ENCODE data around the gene NOP53. TPM values are rescaled to one million over a fixed set of nuclear protein-coding genes. Genes with fewer than 3 reads are reported as not detected.
A peak's percentile ranks its signal among the peaks of the same experiment; 100 is the strongest.

Gene NOP53
- 100 to 1,000 TPM; 141 to 262 (median 150) TPM for total RNA-seq

- Histone ChIP-seq H3K4me3 (peak within 1 kb of the TSS; percentile 77 to 99 (median 92)), H3K4me1 (peaks cover 22 to 33% of the 10 kb centered on the region in 2 donors), H3K27me3 (no peaks in the 10 kb centered on the region), H3K36me3 (peaks cover 0 to 35% of the 10 kb centered on the region in 2 donors), H3K27ac (peak within 1 kb of the TSS; percentile 92 to 99 (median 98)), H3K9me3 (no peaks in the 10 kb centered on the region)
- TF ChIP-seq POLR2A (IDR thresholded peaks at IDR 0.05) (peak; percentile 77 to 79), CTCF (IDR thresholded peaks at IDR 0.05 in 4 of 5, conservative IDR thresholded peaks at IDR 0.05 in 1 of 5) (peak in 1 of 5 experiments; percentile 21)
- in situ Hi-C loops (cut with MboI; ENCODE audit: low sequenced_read_pairs in 4 of 4), result loop anchor here in 1 of 4 donors (25.0 kb wide), 1 partner anchor 458 kb away; no protein-coding TSS in a partner anchor
- intact Hi-C loops (cut with DNase I; ENCODE audit: low total_unique reads), result loop anchor here (2.0 kb wide), 1 partner anchor 34 kb away; the partner anchor contains the start of gene SELENOW
- ATAC-seq, result peak; percentile 94
- DNase-seq, result peak; percentile 95 to 97
These were observed at the start of gene NOP53 for GRCh38 chr19:47745010-47745901. TSS of gene NOP53 (plus strand) at chr19:47745546. CDS start at chr19:47745560, 14 bp downstream.

GRCh38 chr19:47696635-47697034 lies 48.7 kb upstream of the NOP53 start:
- intact Hi-C loops (cut with DNase I; ENCODE audit: low total_unique reads) (loop anchor here (5.0 to 10.0 kb wide), 3 partner anchors 199 to 422 kb away; partner anchors contain the start of genes DHX34 and INAFM1), in situ Hi-C loops (cut with MboI; ENCODE audit: low sequenced_read_pairs in 4 of 4) (loop anchor here in 3 of 4 donors (5.0 to 10.0 kb wide), 4 partner anchors 92 to 182 kb away; partner anchors contain the start of genes BICRA (in 1 of the 3) and NAPA (in 1 of the 3))
- H3K27ac ChIP-seq, result peak overlapping the region in 3 of 4 donors; percentile 44 to 78 (median 51)
- ATAC-seq, result no peak
- TF ChIP-seq POLR2A (IDR thresholded peaks at IDR 0.05), result no peak
- no peak for TF ChIP-seq CTCF (IDR thresholded peaks at IDR 0.05 in 4 of 5, conservative IDR thresholded peaks at IDR 0.05 in 1 of 5)
- H3K27me3 ChIP-seq, result no peaks in the 10 kb centered on the region
- peaks cover 10 to 12% of the 10 kb centered on the region in 2 donors for H3K4me1 ChIP-seq
- no peak for DNase-seq
- no peaks in the 10 kb centered on the region for H3K9me3 ChIP-seq
- H3K4me3 ChIP-seq, result no peak overlapping the region
- H3K36me3 ChIP-seq, result peaks cover 0 to 44% of the 10 kb centered on the region in 2 donors

- H3K27ac ChIP-seq, result peak overlapping the region; percentile 78 to 85 (median 80)
- ATAC-seq (peak; percentile 74 to 91), DNase-seq (peak; percentile 64 to 80)
- in situ Hi-C loops (cut with MboI; ENCODE audit: low sequenced_read_pairs in 4 of 4) (loop anchor here in 3 of 4 donors (5.0 to 10.0 kb wide), 4 partner anchors 93 to 183 kb away; partner anchors contain the start of genes BICRA (in 1 of the 3) and NAPA (in 1 of the 3)), intact Hi-C loops (cut with DNase I; ENCODE audit: low total_unique reads) (loop anchor here (1.0 to 10.0 kb wide), 7 partner anchors 45 to 423 kb away; partner anchors contain the start of genes DHX34, INAFM1 and NAPA)
- peaks cover 0 to 53% of the 10 kb centered on the region in 2 donors for H3K36me3 ChIP-seq
- H3K27me3 ChIP-seq, result no peaks in the 10 kb centered on the region
- H3K9me3 ChIP-seq, result no peaks in the 10 kb centered on the region
- TF ChIP-seq POLR2A (IDR thresholded peaks at IDR 0.05) (no peak), CTCF (IDR thresholded peaks at IDR 0.05 in 4 of 5, conservative IDR thresholded peaks at IDR 0.05 in 1 of 5) (peak; percentile 96 to 98 (median 98))
- H3K4me1 ChIP-seq, result peaks cover 4% of the 10 kb centered on the region in 2 donors
- no peak overlapping the region for H3K4me3 ChIP-seq
These were observed 47.3 kb upstream of the NOP53 start for GRCh38 chr19:47697863-47698609.
